ENCODE results near the gene CSAG1.
"Not testable (repeated sequence)": the region's sequence is repeated elsewhere in the genome, so short reads cannot be mapped to it uniquely, and the experiment has no call there.

The CSAG1 gene, protein sequence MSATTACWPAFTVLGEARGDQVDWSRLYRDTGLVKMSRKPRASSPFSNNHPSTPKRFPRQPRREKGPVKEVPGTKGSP

DNA sequence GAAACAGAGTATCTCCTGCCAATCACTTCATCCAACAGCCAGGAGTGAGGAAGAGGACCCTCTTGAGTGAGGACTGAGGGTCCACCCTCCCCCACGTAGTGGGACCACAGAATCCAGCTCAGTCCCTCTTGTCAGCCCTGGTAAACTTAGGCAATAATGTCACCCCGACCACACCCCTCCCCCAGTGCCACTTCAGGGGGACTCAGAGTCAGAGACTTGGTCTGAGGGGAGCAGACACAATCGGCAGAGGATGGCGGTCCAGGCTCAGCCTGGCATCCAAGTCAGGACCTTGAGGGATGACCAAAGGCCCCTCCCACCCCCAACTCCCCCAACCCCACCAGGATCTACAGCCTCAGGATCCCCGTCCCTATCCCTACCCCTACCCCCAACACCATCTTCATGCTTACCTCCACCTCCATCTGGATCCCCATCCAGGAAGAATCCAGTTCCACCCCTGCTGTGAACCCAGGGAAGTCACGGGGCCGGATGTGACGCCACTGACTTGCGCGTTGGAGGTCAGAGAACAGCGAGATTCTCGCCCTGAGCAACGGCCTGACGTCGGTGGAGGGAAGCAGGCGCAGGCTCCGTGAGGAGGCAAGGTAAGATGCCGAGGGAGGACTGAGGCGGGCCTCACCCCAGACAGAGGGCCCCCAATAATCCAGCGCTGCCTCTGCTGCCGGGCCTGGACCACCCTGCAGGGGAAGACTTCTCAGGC, at the start of gene CSAG1, which contains the start of gene MAGEA12:
TSS of gene CSAG1 (minus strand) at position 461 of the 715 bp plus-strand sequence. CDS start 1,261 bp downstream, outside the sequence.
TSS of gene MAGEA12 (plus strand) at position 497 of the 715 bp plus-strand sequence. CDS start 2,405 bp downstream, outside the sequence.
- DNase-seq (ENCODE audit: low read depth, low spot score) = no peak

DNA sequence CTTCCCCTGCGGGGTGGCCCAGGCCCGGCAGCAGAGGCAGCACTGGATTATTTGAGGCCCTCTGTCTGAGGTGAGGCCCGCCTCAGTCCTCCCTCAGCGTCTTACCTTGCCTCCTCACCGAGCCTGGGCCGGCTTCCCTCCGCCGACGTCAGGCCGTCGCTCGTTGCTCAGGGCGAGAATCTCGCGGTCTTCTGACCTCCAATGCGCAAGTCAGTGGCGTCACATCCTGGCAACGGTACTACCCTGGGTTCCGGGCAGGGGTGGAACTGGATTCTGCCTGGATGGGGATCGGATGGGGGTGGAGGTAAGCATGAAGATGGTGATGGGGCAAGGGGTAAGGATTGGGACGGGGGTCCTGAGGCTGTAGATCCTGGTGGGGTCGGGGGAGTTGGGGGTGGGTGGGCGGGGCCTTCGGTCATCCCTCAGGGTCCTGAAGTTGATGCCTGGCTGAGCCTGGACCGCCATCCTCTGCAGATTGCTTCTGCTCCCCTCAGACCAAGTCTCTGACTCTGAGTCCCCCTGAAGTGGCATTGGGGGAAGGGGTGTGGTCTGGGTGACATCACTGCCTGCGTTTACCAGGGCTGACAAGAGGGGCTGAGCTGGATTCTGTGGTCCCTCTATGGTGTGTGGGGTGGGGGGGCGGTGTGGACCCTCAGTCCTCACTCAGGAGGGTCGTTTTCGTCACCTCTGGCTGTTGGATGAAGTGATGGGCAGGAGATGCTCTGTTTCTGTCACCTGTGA, 36.2 kb upstream of the CSAG1 start, which contains the start of gene MAGEA6:
TSS of gene MAGEA6 (minus strand) at position 141 of the 741 bp plus-strand sequence. CDS start 2,039 bp downstream, outside the sequence.
- not testable (repeated sequence) for DNase-seq (ENCODE audit: low read depth, low spot score)

DNA sequence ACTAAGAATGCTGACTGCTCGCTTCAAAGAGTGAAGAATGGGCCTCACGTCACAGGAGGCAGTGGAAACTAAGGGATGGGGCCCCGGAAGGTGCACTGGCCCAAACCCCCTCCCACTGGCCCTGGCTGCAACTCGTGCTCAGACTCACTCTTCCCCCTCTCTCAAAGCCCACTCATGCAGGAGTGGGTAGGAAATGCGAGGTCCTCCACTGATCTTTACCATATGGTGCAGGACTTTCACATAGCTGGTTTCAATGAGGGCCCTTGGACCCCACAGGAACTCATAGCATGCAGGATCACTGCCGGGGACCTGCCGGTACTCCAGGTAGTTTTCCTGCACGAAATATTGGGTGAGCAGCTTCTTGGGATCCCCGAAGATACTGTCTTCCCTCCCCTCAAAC, 33.0 kb upstream of the CSAG1 start:
- DNase-seq (ENCODE audit: low read depth, low spot score) = not testable (repeated sequence)

DNA sequence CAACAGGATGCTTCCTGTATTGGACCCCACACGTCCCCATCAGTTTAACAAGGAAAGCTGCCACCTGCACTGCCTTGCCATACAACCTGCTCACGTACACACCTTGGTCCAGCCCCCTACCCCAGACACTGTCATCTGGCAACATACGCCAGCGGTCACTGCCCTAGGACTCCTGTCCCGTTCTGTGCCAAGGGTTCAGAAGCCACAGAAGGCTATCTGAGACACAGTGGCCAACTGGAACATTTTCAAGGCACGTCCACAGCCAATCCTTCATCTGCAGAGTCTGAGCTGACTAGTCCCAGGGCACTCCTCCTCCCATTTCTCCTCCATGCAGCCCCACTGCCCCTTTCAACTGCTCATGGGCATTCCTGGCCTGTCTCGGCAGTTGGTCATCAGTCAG, 28.1 kb upstream of the CSAG1 start:
- DNase-seq (ENCODE audit: low read depth, low spot score) = not testable (repeated sequence)

DNA sequence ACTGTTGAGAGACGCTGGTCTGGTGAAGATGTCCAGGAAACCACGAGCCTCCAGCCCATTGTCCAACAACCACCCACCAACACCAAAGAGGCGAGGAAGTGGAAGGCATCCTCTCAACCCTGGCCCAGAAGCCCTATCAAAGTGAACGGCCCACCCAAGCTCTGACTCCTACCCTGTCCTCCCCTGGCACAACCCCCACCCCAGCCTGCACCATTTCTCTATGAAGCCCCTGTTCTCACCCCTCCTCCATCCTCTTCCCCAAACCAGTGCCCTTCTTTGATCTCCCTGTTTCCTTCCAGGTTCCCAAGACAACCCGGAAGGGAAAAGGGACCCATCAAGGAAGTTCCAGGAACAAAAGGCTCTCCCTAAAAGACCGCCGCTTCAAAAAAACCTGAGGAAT, 26.0 kb upstream of the CSAG1 start:
- DNase-seq (ENCODE audit: low read depth, low spot score) = not testable (repeated sequence)

DNA sequence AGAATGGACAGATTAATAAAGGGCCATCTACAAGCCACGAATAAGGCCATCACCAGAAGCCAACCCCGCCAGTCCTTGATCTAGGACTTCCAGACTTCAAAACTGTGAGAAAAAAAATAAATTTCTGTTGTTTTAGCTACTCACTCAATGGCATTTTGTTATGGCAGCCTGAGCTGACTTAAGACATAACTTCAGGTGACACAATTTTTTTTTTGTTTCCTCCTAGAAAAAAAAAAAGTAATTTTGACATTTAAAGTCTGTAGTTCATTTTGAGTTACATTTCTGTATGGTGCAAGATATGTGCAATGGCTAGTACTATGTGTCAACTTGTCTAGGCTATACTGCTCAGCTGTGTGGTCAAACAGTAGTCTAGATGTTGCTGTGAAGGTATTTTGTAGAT, 25.4 kb upstream of the CSAG1 start, which contains the start of gene CSAG3:
TSS of gene CSAG3 (plus strand) at position 301 of the 400 bp plus-strand sequence.
- DNase-seq (ENCODE audit: low read depth, low spot score) = not testable (repeated sequence)

DNA sequence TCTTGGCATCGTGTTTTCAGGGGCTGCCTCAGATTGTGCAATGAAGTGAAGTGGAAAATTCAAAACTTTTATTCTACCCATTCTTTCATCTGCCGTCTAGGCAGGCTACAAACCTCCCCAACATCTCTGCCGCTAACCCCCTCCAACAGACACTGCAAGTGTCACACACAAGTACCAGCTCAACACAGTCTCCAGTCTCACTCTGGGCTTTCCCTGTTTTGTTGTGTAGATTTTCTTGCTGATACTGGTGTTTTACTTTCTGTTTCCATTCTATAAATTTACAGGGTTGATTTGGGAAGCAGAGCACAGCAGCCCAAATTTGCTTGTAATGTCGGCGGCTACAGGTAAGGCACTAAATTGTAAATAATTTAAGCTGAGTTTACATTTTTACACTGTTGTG, 21.4 kb upstream of the CSAG1 start:
- DNase-seq (ENCODE audit: low read depth, low spot score) = not testable (repeated sequence)

DNA sequence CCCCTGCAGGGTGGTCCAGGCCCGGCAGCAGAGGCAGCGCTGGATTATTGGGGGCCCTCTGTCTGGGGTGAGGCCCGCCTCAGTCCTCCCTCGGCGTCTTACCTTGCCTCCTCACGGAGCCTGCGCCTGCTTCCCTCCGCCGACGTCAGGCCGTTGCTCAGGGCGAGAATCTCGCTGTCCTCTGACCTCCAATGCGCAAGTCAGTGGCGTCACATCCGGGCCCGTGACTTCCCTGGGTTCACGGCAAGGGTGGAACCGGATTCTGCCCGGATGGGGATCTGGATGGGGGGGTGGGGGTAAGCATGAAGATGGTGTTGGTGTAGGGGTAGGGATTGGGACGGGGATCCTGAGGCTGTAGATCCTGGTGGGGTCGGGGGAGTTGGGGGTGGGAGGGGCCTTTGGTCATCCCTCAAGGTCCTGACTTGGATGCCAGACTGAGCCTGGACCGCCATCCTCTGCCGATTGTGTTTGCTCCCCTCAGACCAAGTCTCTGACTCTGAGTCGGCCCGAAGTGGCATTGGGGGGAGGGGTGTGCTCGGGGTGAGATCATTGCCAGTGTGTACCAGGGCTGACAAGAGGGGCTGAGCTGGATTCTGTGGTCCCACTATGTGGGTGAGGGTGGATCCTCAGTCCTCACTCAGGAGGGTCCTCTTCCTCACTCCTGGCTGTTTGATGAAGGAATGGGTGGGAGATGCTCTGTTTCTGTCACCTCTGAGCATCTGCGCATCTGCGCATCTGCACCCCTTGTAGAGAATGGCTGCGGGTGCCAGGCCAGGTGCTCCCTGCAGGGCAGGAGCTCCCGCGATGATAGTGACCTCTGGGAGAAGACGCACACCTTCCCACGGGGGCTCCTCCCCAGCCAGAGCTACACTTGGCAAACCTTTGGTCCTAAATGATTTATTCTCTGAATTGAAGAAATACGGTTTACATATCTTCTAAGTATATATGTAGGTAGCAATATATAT, 20.4 kb upstream of the CSAG1 start, which contains the start of gene MAGEA2:
TSS of gene MAGEA2 (minus strand) at position 157 of the 965 bp plus-strand sequence. CDS start 2,479 bp downstream, outside the sequence.
- DNase-seq (ENCODE audit: low read depth, low spot score) = not testable (repeated sequence)

DNA sequence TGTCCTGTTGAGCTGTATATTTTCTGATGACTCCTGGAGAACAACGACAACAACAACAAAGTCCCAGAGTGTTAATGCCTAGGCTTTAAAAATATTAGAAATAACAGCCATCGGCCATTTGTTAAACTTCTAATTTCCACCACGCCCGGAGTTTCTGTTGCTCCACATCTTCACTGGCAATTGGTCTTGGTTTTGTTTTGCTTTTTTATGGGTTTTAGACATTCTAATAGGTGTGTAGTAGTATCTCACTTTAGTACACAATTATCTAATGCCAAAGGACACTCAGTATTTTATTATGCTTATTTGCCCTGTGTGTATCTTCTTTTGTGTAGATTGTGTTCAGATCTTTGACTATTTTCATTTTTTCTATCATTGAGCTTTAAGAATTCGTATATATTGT, 5.0 kb upstream of the CSAG1 start:
- DNase-seq (ENCODE audit: low read depth, low spot score) = no peak

DNA sequence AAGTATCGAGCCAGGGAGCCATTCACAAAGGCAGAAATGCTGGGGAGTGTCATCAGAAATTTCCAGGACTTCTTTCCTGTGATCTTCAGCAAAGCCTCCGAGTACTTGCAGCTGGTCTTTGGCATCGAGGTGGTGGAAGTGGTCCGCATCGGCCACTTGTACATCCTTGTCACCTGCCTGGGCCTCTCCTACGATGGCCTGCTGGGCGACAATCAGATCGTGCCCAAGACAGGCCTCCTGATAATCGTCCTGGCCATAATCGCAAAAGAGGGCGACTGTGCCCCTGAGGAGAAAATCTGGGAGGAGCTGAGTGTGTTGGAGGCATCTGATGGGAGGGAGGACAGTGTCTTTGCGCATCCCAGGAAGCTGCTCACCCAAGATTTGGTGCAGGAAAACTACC, 3.0 kb upstream of the CSAG1 start:
- DNase-seq (ENCODE audit: low read depth, low spot score) = not testable (repeated sequence)

DNA sequence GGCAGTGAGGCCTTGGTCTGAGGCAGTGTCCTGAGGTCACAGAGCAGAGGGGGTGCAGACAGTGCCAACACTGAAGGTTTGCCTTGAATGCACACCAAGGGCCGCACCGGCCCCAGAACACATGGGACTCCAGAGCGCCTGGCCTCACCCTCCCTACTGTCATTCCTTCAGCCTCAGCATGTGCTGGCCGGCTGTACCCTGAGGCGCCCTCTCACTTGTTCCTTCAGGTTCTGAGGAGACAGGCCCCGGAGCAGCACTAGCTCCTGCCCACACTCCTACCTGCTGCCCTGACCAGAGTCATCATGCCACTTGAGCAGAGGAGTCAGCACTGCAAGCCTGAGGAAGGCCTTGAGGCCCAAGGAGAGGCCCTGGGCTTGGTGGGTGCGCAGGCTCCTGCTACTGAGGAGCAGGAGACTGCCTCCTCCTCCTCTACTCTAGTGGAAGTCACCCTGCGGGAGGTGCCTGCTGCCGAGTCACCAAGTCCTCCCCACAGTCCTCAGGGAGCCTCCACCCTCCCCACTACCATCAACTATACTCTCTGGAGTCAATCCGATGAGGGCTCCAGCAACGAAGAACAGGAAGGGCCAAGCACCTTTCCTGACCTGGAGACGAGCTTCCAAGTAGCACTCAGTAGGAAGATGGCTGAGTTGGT, 2.5 kb upstream of the CSAG1 start:
- DNase-seq (ENCODE audit: low read depth, low spot score) = no peak

DNA sequence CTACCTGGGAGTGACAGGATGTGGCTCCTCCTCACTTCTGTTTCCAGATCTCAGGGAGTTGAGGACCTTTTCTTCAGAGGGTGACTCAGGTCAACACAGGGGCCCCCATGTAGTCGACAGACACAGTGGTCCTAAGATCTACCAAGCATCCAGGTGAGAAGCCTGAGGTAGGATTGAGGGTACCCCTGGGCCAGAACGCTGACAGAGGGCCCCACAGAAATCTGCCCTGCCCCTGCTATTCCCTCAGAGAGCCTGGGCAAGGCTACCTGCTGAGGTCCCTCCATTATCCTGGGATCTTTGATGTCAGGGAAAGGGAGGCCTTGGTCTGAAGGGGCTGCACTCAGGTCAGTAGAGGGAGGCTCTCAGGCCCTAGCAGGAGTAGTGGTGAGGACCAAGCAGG, 1.6 kb upstream of the CSAG1 start:
- no peak for DNase-seq (ENCODE audit: low read depth, low spot score)

DNA sequence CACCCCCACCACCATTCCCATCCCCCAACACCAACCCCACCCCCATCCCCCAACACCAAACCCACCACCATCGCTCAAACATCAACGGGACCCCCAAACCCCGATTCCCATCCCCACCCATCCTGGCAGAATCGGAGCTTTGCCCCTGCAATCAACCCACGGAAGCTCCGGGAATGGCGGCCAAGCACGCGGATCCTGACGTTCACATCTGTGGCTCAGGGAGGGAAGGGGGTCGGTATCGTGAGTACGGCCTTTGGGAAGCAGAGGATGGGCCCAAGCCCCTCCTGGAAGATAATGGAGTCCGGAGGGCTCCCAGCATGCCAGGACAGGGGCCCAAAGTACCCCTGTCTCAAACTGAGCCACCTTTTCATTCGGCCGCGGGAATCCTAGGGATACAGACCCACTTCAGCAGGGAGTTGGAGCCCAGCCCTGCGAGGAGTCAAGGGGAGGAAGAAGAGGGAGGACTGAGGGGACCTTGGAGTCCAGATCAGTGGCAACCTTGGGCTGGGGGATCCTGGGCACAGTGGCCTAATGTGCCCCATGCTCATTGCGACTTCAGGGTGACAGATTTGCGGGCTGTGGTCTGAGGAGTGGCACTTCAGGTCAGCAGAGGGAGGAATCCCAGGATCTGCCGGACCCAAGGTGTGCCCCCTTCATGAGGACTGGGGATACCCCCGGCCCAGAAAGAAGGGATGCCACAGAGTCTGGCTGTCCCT, 780 bp upstream of the CSAG1 start:
- DNase-seq (ENCODE audit: low read depth, low spot score) = not testable (repeated sequence)

DNA sequence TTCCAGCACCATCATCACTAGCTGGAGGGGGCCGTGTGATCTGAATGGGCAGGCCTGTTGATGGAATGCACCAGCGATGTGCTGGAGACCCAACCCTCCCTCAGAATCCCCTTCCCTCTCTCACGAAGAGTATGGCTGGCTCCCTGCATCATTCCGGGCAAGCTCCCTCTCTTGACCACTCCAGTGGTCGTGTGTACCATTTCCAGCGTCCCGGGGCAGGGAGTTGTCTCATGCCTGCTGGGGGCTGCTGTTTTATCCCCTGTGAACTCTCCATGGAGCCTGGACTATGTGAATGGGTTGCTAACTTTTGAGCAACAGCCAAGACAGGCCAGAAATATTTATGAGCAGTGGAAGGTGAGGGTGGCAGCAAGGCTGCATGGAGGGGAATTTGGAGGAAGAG, 8.1 kb downstream of the CSAG1 start:
- no peak for DNase-seq (ENCODE audit: low read depth, low spot score)

DNA sequence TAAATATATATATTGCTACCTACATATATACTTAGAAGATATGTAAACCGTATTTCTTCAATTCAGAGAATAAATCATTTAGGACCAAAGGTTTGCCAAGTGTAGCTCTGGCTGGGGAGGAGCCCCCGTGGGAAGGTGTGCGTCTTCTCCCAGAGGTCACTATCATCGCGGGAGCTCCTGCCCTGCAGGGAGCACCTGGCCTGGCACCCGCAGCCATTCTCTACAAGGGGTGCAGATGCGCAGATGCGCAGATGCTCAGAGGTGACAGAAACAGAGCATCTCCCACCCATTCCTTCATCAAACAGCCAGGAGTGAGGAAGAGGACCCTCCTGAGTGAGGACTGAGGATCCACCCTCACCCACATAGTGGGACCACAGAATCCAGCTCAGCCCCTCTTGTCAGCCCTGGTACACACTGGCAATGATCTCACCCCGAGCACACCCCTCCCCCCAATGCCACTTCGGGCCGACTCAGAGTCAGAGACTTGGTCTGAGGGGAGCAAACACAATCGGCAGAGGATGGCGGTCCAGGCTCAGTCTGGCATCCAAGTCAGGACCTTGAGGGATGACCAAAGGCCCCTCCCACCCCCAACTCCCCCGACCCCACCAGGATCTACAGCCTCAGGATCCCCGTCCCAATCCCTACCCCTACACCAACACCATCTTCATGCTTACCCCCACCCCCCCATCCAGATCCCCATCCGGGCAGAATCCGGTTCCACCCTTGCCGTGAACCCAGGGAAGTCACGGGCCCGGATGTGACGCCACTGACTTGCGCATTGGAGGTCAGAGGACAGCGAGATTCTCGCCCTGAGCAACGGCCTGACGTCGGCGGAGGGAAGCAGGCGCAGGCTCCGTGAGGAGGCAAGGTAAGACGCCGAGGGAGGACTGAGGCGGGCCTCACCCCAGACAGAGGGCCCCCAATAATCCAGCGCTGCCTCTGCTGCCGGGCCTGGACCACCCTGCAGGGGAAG, 19.4 kb downstream of the CSAG1 start, which contains the start of gene MAGEA2B:
TSS of gene MAGEA2B (plus strand) at position 814 of the 973 bp plus-strand sequence. CDS start 2,479 bp downstream, outside the sequence.
- not testable (repeated sequence) for DNase-seq (ENCODE audit: low read depth, low spot score)

DNA sequence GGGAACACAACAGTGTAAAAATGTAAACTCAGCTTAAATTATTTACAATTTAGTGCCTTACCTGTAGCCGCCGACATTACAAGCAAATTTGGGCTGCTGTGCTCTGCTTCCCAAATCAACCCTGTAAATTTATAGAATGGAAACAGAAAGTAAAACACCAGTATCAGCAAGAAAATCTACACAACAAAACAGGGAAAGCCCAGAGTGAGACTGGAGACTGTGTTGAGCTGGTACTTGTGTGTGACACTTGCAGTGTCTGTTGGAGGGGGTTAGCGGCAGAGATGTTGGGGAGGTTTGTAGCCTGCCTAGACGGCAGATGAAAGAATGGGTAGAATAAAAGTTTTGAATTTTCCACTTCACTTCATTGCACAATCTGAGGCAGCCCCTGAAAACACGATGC, 20.3 kb downstream of the CSAG1 start:
- not testable (repeated sequence) for DNase-seq (ENCODE audit: low read depth, low spot score)

DNA sequence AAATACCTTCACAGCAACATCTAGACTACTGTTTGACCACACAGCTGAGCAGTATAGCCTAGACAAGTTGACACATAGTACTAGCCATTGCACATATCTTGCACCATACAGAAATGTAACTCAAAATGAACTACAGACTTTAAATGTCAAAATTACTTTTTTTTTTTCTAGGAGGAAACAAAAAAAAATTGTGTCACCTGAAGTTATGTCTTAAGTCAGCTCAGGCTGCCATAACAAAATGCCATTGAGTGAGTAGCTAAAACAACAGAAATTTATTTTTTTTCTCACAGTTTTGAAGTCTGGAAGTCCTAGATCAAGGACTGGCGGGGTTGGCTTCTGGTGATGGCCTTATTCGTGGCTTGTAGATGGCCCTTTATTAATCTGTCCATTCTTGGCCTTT, 24.3 kb downstream of the CSAG1 start, which contains the start of gene CSAG2:
TSS of gene CSAG2 (minus strand) at position 101 of the 400 bp plus-strand sequence. CDS start 161 bp downstream, outside the sequence.
- DNase-seq (ENCODE audit: low read depth, low spot score) = not testable (repeated sequence)

DNA sequence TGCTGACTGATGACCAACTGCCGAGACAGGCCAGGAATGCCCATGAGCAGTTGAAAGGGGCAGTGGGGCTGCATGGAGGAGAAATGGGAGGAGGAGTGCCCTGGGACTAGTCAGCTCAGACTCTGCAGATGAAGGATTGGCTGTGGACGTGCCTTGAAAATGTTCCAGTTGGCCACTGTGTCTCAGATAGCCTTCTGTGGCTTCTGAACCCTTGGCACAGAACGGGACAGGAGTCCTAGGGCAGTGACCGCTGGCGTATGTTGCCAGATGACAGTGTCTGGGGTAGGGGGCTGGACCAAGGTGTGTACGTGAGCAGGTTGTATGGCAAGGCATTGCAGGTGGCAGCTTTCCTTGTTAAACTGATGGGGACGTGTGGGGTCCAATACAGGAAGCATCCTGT, 27.0 kb downstream of the CSAG1 start:
- DNase-seq (ENCODE audit: low read depth, low spot score) = not testable (repeated sequence)

Measured in iPS DF 19.7 (cell line).